Upper lobe of left lung (tissue), 4 donors: ENCODE results near the gene DTX2.
"Not testable (repeated sequence)": the region's sequence is repeated elsewhere in the genome, so short reads cannot be mapped to it uniquely, and the experiment has no call there.

Source experiments
- POLR2A ChIP-seq, 4 donors: fragments of 450-650 bp; IDR thresholded peaks; one replicate each; pipeline ENCODE4 v1.5.1; 2016 to 2017; ENCODE audit warnings: antibody characterized with exemption in 4 of 4, mild to moderate bottlenecking in 2 of 4
- TF ChIP-seq, protein P1 (sequence below), 6 experiments: fragments of 450-650 bp in 4 of 6; fragments of 200-600 bp in 2 of 6; sonication (generic) in 2 of 6; IDR thresholded peaks; one replicate each; pipeline ENCODE4 v1.5.1; 2016 to 2019; ENCODE audit warnings: antibody characterized with exemption in 6 of 6

DNA sequence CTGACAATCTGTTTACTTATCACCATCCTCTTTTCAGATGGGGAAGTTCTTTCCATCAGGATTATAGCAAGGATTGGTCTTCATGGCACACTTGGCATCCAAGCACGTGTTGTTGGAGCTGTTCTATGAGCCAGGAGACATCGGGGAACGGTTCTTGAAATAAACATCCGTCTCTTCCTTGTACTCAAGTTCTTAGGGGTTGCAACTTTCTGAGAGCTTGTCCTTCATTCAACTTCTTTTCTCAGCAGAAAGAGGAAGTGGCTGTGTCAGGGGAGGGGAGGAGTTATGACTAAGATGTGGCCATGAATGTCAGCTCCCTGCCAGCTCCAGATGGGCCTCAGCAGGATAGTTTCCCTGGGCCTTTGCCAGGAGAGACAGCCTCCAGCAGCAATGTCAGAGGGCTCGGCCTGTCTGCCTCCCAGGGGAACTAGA is 15.9 kb upstream of the DTX2 start:
- TF ChIP-seq, protein P1, sequence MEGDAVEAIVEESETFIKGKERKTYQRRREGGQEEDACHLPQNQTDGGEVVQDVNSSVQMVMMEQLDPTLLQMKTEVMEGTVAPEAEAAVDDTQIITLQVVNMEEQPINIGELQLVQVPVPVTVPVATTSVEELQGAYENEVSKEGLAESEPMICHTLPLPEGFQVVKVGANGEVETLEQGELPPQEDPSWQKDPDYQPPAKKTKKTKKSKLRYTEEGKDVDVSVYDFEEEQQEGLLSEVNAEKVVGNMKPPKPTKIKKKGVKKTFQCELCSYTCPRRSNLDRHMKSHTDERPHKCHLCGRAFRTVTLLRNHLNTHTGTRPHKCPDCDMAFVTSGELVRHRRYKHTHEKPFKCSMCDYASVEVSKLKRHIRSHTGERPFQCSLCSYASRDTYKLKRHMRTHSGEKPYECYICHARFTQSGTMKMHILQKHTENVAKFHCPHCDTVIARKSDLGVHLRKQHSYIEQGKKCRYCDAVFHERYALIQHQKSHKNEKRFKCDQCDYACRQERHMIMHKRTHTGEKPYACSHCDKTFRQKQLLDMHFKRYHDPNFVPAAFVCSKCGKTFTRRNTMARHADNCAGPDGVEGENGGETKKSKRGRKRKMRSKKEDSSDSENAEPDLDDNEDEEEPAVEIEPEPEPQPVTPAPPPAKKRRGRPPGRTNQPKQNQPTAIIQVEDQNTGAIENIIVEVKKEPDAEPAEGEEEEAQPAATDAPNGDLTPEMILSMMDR (IDR thresholded peaks at IDR 0.05) = not testable (repeated sequence)
- not testable (repeated sequence) for TF ChIP-seq POLR2A (IDR thresholded peaks at IDR 0.05)
